H1 (cell line): ENCODE measurements around the gene PTPRJ. TPM values are rescaled to one million over a fixed set of nuclear protein-coding genes. Genes with fewer than 3 reads are reported as not detected.

Experiments used
- ATF2 ChIP-seq: IDR thresholded peaks from 2 replicates; pipeline ENCODE4 v1.6.1; 2012; ENCODE audit warnings: low read length, inconsistent platforms
- GTF2F1 ChIP-seq: IDR thresholded peaks from 2 replicates; pipeline ENCODE4 v1.6.1; 2012; ENCODE audit warnings: low read depth, low read length, improper control_type of control experiment, borderline replicate concordance
- NANOG ChIP-seq: IDR thresholded peaks from 2 replicates; pipeline ENCODE4 v1.6.1; 2011; ENCODE audit warnings: low read length, low read depth, mild to moderate bottlenecking, inconsistent platforms; ENCODE audit not compliant: insufficient read depth, poor library complexity, severe bottlenecking
- polyA plus RNA-seq, 7 experiments: library from polyadenylated mRNA; depleted of rRNA in 3 of 7; stranded (reverse) in 5 of 7; unstranded in 2 of 7; fragments of >200 nt in 5 of 7; fragments of 200-250 nt in 2 of 7; gene quantifications; 1 replicate in 5 of 7; 2 replicates in 1 of 7; 4 replicates in 1 of 7; pipeline versions ENCODE4 v1.2.1 to v1.2.3, GENCODE V29; 2011 to 2013; ENCODE audit warnings: missing spikeins in 2 of 7, mixed read lengths in 2 of 7
- total RNA-seq: library from RNA; stranded (reverse); fragmentation: NEBNext Ultra II Directional; extraction: Animal tissue kit (Norgen Biotek cat#: 25700); gene quantifications from 2 replicates; pipeline ENCODE4 v1.2.1, GENCODE V29; 2021

The PTPRJ gene
- total and polyA plus RNA-seq, 2 of the 8 experiments (the other 6 are each of a cell fraction or from before 2014, with no cell fraction given), result 4.4 to 22.6 TPM

- no peak for TF ChIP-seq ATF2
- no peak for TF ChIP-seq NANOG
- no peak for TF ChIP-seq GTF2F1
Measured at GRCh38 chr11:48123254-48123875, 143.0 kb downstream of the PTPRJ start (continued).
